ENCODE measurements around the gene RIPPLY1. TPM values are rescaled to one million over a fixed set of nuclear protein-coding genes. Genes with fewer than 3 reads are reported as not detected.

RIPPLY1 gene
- total RNA-seq, 1 donor = not detected

- TF ChIP-seq CTCF (IDR thresholded peaks at IDR 0.05; ENCODE audit: insufficient read depth, low read depth, low read length) = no peak
- no peak overlapping the region for H3K4me3 ChIP-seq (ENCODE audit: low read depth, low read length)
- DNase-seq (ENCODE audit: low read depth) = no peak
Measured at GRCh38 chrX:106902684-106903083, 457 bp downstream of the RIPPLY1 start.

GRCh38 chrX:106901781-106902219 is 1.3 kb downstream of the RIPPLY1 start:
- no peak for TF ChIP-seq CTCF (IDR thresholded peaks at IDR 0.05; ENCODE audit: insufficient read depth, low read depth, low read length)
- no peak for DNase-seq (ENCODE audit: low read depth)
- no peak overlapping the region for H3K4me3 ChIP-seq (ENCODE audit: low read depth, low read length)

DNA sequence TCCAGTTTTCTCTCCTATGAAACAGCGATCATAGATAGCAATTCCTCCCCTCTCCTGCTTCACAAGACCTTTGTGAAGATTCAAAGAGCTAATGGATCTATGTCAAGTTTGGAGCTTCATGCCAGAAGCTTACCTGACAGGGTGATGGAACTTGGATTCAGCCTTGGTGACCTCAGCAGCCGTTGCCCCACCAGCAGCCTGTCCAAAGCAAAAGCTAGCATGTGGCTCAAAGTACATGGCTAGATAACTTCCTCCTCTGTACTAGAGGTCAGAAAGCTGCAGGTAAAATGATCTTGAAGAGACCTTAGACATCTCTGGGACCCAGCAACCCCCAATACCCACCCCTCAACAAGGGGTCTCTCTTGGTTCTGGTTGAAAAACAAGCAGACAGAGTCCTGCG is 1.8 kb downstream of the RIPPLY1 start:
- no peak overlapping the region for H3K4me3 ChIP-seq (ENCODE audit: low read depth, low read length)
- no peak for TF ChIP-seq CTCF (IDR thresholded peaks at IDR 0.05; ENCODE audit: insufficient read depth, low read depth, low read length)
- DNase-seq (ENCODE audit: low read depth) = no peak

GRCh38 chrX:106899841-106900240 is 3.3 kb downstream of the RIPPLY1 start:
- H3K4me3 ChIP-seq (ENCODE audit: low read depth, low read length) = no peak overlapping the region
- TF ChIP-seq CTCF (IDR thresholded peaks at IDR 0.05; ENCODE audit: insufficient read depth, low read depth, low read length) = no peak
- no peak for DNase-seq (ENCODE audit: low read depth)

- no peak overlapping the region for H3K4me3 ChIP-seq (ENCODE audit: low read depth, low read length)
- DNase-seq (ENCODE audit: low read depth) = no peak
- no peak for TF ChIP-seq CTCF (IDR thresholded peaks at IDR 0.05; ENCODE audit: insufficient read depth, low read depth, low read length)
Measured at GRCh38 chrX:106899276-106899675, 3.9 kb downstream of the RIPPLY1 start.

DNA sequence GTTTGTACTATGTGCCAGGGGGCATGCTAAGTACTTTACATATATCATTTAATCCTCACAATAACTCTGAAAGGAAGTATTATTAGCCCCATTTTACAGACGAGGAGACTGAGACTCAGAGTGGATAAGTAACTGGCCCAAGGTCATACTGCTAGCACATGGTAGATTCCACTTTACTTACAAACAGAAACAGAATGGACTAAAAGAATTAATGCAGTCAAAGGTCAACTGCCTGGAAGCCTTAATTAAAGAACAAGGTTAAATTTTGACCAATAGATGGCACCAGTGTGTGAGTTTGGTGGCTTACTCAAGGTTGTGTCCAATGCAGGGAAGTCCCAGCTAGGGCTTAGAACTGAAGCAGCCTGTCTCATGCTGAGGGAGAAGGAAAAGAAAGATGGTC is 4.7 kb downstream of the RIPPLY1 start:
- peak; percentile 69 for DNase-seq (ENCODE audit: low read depth)
- peak; percentile 31 for TF ChIP-seq CTCF (IDR thresholded peaks at IDR 0.05; ENCODE audit: insufficient read depth, low read depth, low read length)
- H3K4me3 ChIP-seq (ENCODE audit: low read depth, low read length) = no peak overlapping the region

DNA sequence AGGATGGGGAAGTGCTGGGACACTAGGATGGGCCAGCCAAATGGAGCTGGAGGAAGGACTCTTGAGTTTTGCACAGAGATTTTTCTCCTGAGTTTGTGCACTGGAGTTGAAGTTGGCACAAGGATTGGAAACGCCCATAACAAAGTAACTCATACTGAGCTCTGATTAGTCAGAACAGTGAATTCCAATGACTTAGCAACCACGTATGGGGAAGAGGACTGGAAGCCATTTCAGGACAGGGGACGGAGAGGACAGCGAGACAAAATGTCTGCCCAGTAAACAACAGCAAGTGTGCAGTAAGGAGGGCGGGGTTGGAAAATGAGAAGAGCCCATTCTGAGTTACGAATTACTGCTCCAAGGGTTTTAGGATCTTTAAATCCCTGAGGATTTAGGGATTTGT is 5.9 kb downstream of the RIPPLY1 start:
- TF ChIP-seq CTCF (IDR thresholded peaks at IDR 0.05; ENCODE audit: insufficient read depth, low read depth, low read length) = no peak
- peak; percentile 30 for DNase-seq (ENCODE audit: low read depth)
- H3K4me3 ChIP-seq (ENCODE audit: low read depth, low read length) = no peak overlapping the region
